HG02623 (cell line): ENCODE data around the gene SEC16A.
"Not testable (repeated sequence)": the region's sequence is repeated elsewhere in the genome, so short reads cannot be mapped to it uniquely, and the experiment has no call there.

Experiments
- ATAC-seq: cut with Tn5 transposase; IDR thresholded peaks from one replicate; pipeline ENCODE4 v1.9.1; 2021; ENCODE audit warnings: moderate library complexity; ENCODE audit not compliant: unreplicated experiment

SEC16A gene

GRCh38 chr9:136426787-136427186, 56.1 kb downstream of the SEC16A start:
- ATAC-seq: no peak

- not testable (repeated sequence) for ATAC-seq
Observed at GRCh38 chr9:136425367-136425766, 57.5 kb downstream of the SEC16A start.

- no peak for ATAC-seq
Observed at GRCh38 chr9:136424750-136425362, 58.0 kb downstream of the SEC16A start.

GRCh38 chr9:136423432-136424146, 59.3 kb downstream of the SEC16A start:
- no peak for ATAC-seq

GRCh38 chr9:136422876-136423275, 60.0 kb downstream of the SEC16A start:
- no peak for ATAC-seq

GRCh38 chr9:136421791-136422190, 61.0 kb downstream of the SEC16A start:
- ATAC-seq: no peak

GRCh38 chr9:136419092-136419420, 63.8 kb downstream of the SEC16A start:
- no peak for ATAC-seq

- ATAC-seq: no peak
Observed at GRCh38 chr9:136418182-136419091, 64.4 kb downstream of the SEC16A start.

GRCh38 chr9:136416914-136417313, 65.9 kb downstream of the SEC16A start:
- ATAC-seq: no peak

- no peak for ATAC-seq
Observed at GRCh38 chr9:136416427-136416826, 66.4 kb downstream of the SEC16A start.

- ATAC-seq: no peak
Observed at GRCh38 chr9:136412962-136413361, 69.9 kb downstream of the SEC16A start.

- no peak for ATAC-seq
Observed at GRCh38 chr9:136411378-136411777, 71.5 kb downstream of the SEC16A start.

GRCh38 chr9:136410500-136411287, 72.1 kb downstream of the SEC16A start, which contains the start of the genes ENTR1 and PMPCA:
ENTR1 (minus strand) TSS chr9:136410614; CDS start chr9:136410397, 217 bp downstream.
PMPCA (plus strand) TSS chr9:136410658; CDS start chr9:136410669, 11 bp downstream.
- peak; percentile 87 for ATAC-seq

GRCh38 chr9:136409557-136410455, 73.0 kb downstream of the SEC16A start:
- ATAC-seq: peak; percentile 23

- ATAC-seq: no peak
Observed at GRCh38 chr9:136407911-136408310, 74.9 kb downstream of the SEC16A start.

GRCh38 chr9:136407061-136407460, 75.8 kb downstream of the SEC16A start:
- not testable (repeated sequence) for ATAC-seq

- not testable (repeated sequence) for ATAC-seq
Observed at GRCh38 chr9:136405904-136406303, 76.9 kb downstream of the SEC16A start.

GRCh38 chr9:136405481-136405880, 77.4 kb downstream of the SEC16A start:
- ATAC-seq: no peak

GRCh38 chr9:136404801-136405136, 78.1 kb downstream of the SEC16A start:
- no peak for ATAC-seq
